Measurements from ENCODE around the gene DCXR. TPM values are rescaled to one million over a fixed set of nuclear protein-coding genes. Genes with fewer than 3 reads are reported as not detected.

DCXR gene
- total RNA-seq, 1 experiment from 2014 or later, result 128 TPM

- no peak for DNase-seq (ENCODE audit: low read depth in 1 of 2, low spot score in 2 of 2)
- Histone ChIP-seq H3K4me1 (replicated peaks) (no peaks in the 10 kb centered on the region), H3K36me3 (peaks cover 40% of the 10 kb centered on the region)
Observed at GRCh38 chr17:82015311-82015971, 22.1 kb downstream of the DCXR start.

GRCh38 chr17:82014971-82015310 is 22.6 kb downstream of the DCXR start:
- H3K9me3 ChIP-seq (replicated peaks), result no peaks in the 10 kb centered on the region
- no peaks in the 10 kb centered on the region for H3K4me1 ChIP-seq (replicated peaks)
- no peak overlapping the region for H3K27ac ChIP-seq
- DNase-seq (ENCODE audit: low read depth in 1 of 2, low spot score in 2 of 2), result no peak
- H3K27me3 ChIP-seq (replicated peaks), result no peaks in the 10 kb centered on the region
- H3K36me3 ChIP-seq, result peaks cover 38% of the 10 kb centered on the region
- H3K4me3 ChIP-seq, result no peak overlapping the region

More at GRCh38 chr17:82015311-82015971, 22.1 kb downstream of the DCXR start:
- H3K27ac ChIP-seq, result no peak overlapping the region
- H3K9me3 ChIP-seq (replicated peaks), result no peaks in the 10 kb centered on the region
- no peaks in the 10 kb centered on the region for H3K27me3 ChIP-seq (replicated peaks)
- no peak overlapping the region for H3K4me3 ChIP-seq

GRCh38 chr17:82014432-82014831 is 23.1 kb downstream of the DCXR start:
- Histone ChIP-seq H3K4me3 (no peak overlapping the region), H3K27ac (no peak overlapping the region), H3K4me1 (replicated peaks) (no peaks in the 10 kb centered on the region), H3K27me3 (replicated peaks) (no peaks in the 10 kb centered on the region), H3K36me3 (peaks cover 36% of the 10 kb centered on the region), H3K9me3 (replicated peaks) (no peaks in the 10 kb centered on the region)
- DNase-seq (ENCODE audit: low read depth in 1 of 2, low spot score in 2 of 2), result no peak

- no peak overlapping the region for H3K27ac ChIP-seq
- no peak for DNase-seq (ENCODE audit: low read depth in 1 of 2, low spot score in 2 of 2)
- H3K36me3 ChIP-seq, result peaks cover 30% of the 10 kb centered on the region
- H3K4me1 ChIP-seq (replicated peaks), result no peaks in the 10 kb centered on the region
- H3K9me3 ChIP-seq (replicated peaks), result no peaks in the 10 kb centered on the region
- H3K4me3 ChIP-seq, result no peak overlapping the region
- H3K27me3 ChIP-seq (replicated peaks), result no peaks in the 10 kb centered on the region
Observed at GRCh38 chr17:82013772-82014321, 23.6 kb downstream of the DCXR start.

GRCh38 chr17:82013341-82013740 is 24.2 kb downstream of the DCXR start:
- Histone ChIP-seq H3K4me1 (replicated peaks) (no peaks in the 10 kb centered on the region), H3K27me3 (replicated peaks) (no peaks in the 10 kb centered on the region), H3K36me3 (peaks cover 25% of the 10 kb centered on the region), H3K27ac (no peak overlapping the region), H3K4me3 (no peak overlapping the region), H3K9me3 (replicated peaks) (no peaks in the 10 kb centered on the region)
- no peak for DNase-seq (ENCODE audit: low read depth in 1 of 2, low spot score in 2 of 2)

GRCh38 chr17:82012640-82013295 is 24.7 kb downstream of the DCXR start:
- Histone ChIP-seq H3K27me3 (replicated peaks) (no peaks in the 10 kb centered on the region), H3K4me3 (no peak overlapping the region), H3K36me3 (peaks cover 19% of the 10 kb centered on the region), H3K9me3 (replicated peaks) (no peaks in the 10 kb centered on the region), H3K4me1 (replicated peaks) (peaks cover 2% of the 10 kb centered on the region; the same call in 1 of the 2 replicates), H3K27ac (no peak overlapping the region)
- DNase-seq (ENCODE audit: low read depth in 1 of 2, low spot score in 2 of 2), result no peak

- no peaks in the 10 kb centered on the region for H3K9me3 ChIP-seq (replicated peaks)
Observed at GRCh38 chr17:82012261-82012639, 25.2 kb downstream of the DCXR start.

GRCh38 chr17:82011617-82012187 is 25.8 kb downstream of the DCXR start:
- no peak overlapping the region for H3K27ac ChIP-seq
- no peaks in the 10 kb centered on the region for H3K27me3 ChIP-seq (replicated peaks)
- no peak overlapping the region for H3K4me3 ChIP-seq
- H3K9me3 ChIP-seq (replicated peaks), result no peaks in the 10 kb centered on the region
- H3K36me3 ChIP-seq, result peaks cover 11% of the 10 kb centered on the region; the same call in 1 of the 2 replicates
- no peak for DNase-seq (ENCODE audit: low read depth in 1 of 2, low spot score in 2 of 2)
- H3K4me1 ChIP-seq (replicated peaks), result peaks cover 13% of the 10 kb centered on the region

More at GRCh38 chr17:82012261-82012639, 25.2 kb downstream of the DCXR start:
- no peaks in the 10 kb centered on the region for H3K27me3 ChIP-seq (replicated peaks)
- H3K4me3 ChIP-seq, result no peak overlapping the region
- H3K4me1 ChIP-seq (replicated peaks), result peaks cover 7% of the 10 kb centered on the region
- H3K27ac ChIP-seq, result no peak overlapping the region
- DNase-seq (ENCODE audit: low read depth in 1 of 2, low spot score in 2 of 2), result no peak
- peaks cover 14% of the 10 kb centered on the region; the same call in 1 of the 2 replicates for H3K36me3 ChIP-seq

GRCh38 chr17:82010575-82011525 is 26.6 kb downstream of the DCXR start:
- Histone ChIP-seq H3K4me3 (no peak overlapping the region), H3K27ac (no peak overlapping the region), H3K36me3 (peaks cover 8% of the 10 kb centered on the region; the same call in 1 of the 2 replicates), H3K9me3 (replicated peaks) (no peaks in the 10 kb centered on the region), H3K27me3 (replicated peaks) (no peaks in the 10 kb centered on the region), H3K4me1 (replicated peaks) (peaks cover 21% of the 10 kb centered on the region)
- DNase-seq (ENCODE audit: low read depth in 1 of 2, low spot score in 2 of 2), result no peak

- Histone ChIP-seq H3K9me3 (replicated peaks) (no peaks in the 10 kb centered on the region), H3K36me3 (peaks cover 8% of the 10 kb centered on the region; the same call in 1 of the 2 replicates), H3K27me3 (replicated peaks) (no peaks in the 10 kb centered on the region), H3K27ac (no peak overlapping the region), H3K4me1 (replicated peaks) (peaks cover 36% of the 10 kb centered on the region), H3K4me3 (no peak overlapping the region)
- no peak for DNase-seq (ENCODE audit: low read depth in 1 of 2, low spot score in 2 of 2)
Observed at GRCh38 chr17:82009413-82009812, 28.1 kb downstream of the DCXR start.

- no peak for DNase-seq (ENCODE audit: low read depth in 1 of 2, low spot score in 2 of 2)
- no peak overlapping the region for H3K4me3 ChIP-seq
- H3K36me3 ChIP-seq, result peaks cover 5% of the 10 kb centered on the region; the same call in 1 of the 2 replicates
- peaks cover 40% of the 10 kb centered on the region for H3K4me1 ChIP-seq (replicated peaks)
- H3K27ac ChIP-seq, result no peak overlapping the region
- no peaks in the 10 kb centered on the region for H3K27me3 ChIP-seq (replicated peaks)
- no peaks in the 10 kb centered on the region for H3K9me3 ChIP-seq (replicated peaks)
Observed at GRCh38 chr17:82008941-82009405, 28.5 kb downstream of the DCXR start.

- Histone ChIP-seq H3K4me3 (no peak overlapping the region), H3K27me3 (replicated peaks) (no peaks in the 10 kb centered on the region), H3K9me3 (replicated peaks) (no peaks in the 10 kb centered on the region), H3K27ac (no peak overlapping the region), H3K4me1 (replicated peaks) (peaks cover 44% of the 10 kb centered on the region), H3K36me3 (peaks cover 5% of the 10 kb centered on the region; the same call in 1 of the 2 replicates)
- no peak for DNase-seq (ENCODE audit: low read depth in 1 of 2, low spot score in 2 of 2)
Observed at GRCh38 chr17:82008258-82008940, 29.1 kb downstream of the DCXR start.

Measured in SJSA1 (cell line).